SJCRH30 (cell line): ENCODE data around the gene TXNL4B. TPM values are rescaled to one million over a fixed set of nuclear protein-coding genes. Genes with fewer than 3 reads are reported as not detected.

Source experiments
- DNase-seq, 2 experiments: peaks; one replicate each; pipeline ENCODE4 v3.0.0-alpha.2; 2015 to 2020
- H3K27ac ChIP-seq: fragments of 250-450 bp; sonication (Bioruptor Pico); 2 replicates; pipeline ENCODE4 v1.5.1; 2020; ENCODE audit warnings: mild to moderate bottlenecking, moderate library complexity
- H3K27me3 ChIP-seq: fragments of 250-450 bp; sonication (Bioruptor Pico); 2 replicates; pipeline ENCODE4 v1.5.1; 2020; ENCODE audit warnings: mild to moderate bottlenecking, moderate library complexity
- H3K36me3 ChIP-seq: fragments of 250-450 bp; sonication (Bioruptor Pico); 2 replicates; pipeline ENCODE4 v1.5.1; 2020; ENCODE audit warnings: mild to moderate bottlenecking, moderate library complexity
- H3K4me1 ChIP-seq: fragments of 250-450 bp; sonication (Bioruptor Pico); 2 replicates; pipeline ENCODE4 v1.5.1; 2020; ENCODE audit warnings: mild to moderate bottlenecking, moderate library complexity
- H3K4me3 ChIP-seq: fragments of 250-450 bp; sonication (Bioruptor Pico); 2 replicates; pipeline ENCODE4 v1.5.1; 2020; ENCODE audit warnings: mild to moderate bottlenecking, moderate library complexity
- H3K9me3 ChIP-seq: fragments of 250-450 bp; sonication (Bioruptor Pico); replicated peaks from 2 replicates; pipeline ENCODE4 v1.5.1; 2020; ENCODE audit warnings: mild to moderate bottlenecking, moderate library complexity
- total RNA-seq: library from RNA; depleted of rRNA; stranded (reverse); fragments of >200 nt; shearing (Covaris generic); gene quantifications from 2 replicates; pipeline ENCODE4 v1.2.3, GENCODE V29; 2014; rRNA removed

Gene TXNL4B
- total RNA-seq = 12.7 and 13.1 TPM in 2 replicates

DNA sequence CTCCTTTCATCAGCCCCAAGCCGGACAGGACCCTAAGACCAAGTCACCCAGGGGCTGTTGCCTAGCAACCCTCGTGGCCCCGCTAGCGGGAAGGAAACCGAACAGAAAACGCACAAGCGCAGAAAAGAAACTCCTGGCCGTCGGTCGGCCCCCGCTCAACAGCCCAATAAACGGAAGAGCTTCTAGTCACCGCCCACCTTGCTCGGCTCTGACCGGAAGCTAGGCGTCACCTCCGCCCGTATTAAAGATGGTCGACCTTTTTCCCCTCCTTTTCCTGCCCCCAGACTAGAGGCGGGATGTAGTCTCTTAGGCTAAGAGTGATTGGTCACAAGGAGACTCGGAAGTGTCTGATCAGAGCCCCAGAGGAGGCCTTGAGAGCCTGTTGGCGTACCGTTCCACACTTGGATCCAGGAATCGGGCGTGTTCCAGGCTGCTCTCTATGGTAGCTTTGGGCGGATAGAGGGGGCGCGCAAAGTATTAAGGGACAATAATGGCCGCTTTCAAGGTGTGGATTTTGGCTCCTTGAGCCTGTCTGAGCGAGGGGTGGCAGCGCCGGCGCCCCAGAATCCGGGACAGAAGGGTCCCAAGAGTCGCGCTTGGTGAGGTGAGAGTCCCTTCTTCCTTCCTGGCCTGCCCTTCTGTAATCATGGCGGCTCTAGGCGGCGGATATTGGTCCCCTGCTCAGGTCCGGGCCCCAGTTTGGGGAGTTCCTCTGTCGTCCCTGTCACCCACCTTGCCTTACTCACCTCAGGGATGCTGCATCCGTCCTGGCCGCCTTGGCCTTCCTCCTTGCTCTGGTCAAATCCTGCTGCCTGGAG lies at the start of gene TXNL4B, which contains the start of gene DHX38:
TXNL4B (minus strand) TSS at position 173 of the 818 bp plus-strand sequence. CDS start 2,871 bp downstream, outside the sequence.
DHX38 (plus strand) TSS at position 400 of the 818 bp plus-strand sequence. CDS start 2,311 bp downstream, outside the sequence.
- peak; percentile 93 to 96 for DNase-seq
- peaks cover 8% of the 10 kb centered on the region; the same call in 1 of the 2 replicates for H3K36me3 ChIP-seq
- H3K4me3 ChIP-seq = peak within 1 kb of the TSS; percentile 90
- H3K27ac ChIP-seq = peak within 1 kb of the TSS; percentile 77
- 0 out of 2 replicates have a peak, but pooled peaks cover 3% of the 10 kb centered on the region for H3K4me1 ChIP-seq
- no peaks in the 10 kb centered on the region for H3K9me3 ChIP-seq
- no peaks in the 10 kb centered on the region for H3K27me3 ChIP-seq

DNA sequence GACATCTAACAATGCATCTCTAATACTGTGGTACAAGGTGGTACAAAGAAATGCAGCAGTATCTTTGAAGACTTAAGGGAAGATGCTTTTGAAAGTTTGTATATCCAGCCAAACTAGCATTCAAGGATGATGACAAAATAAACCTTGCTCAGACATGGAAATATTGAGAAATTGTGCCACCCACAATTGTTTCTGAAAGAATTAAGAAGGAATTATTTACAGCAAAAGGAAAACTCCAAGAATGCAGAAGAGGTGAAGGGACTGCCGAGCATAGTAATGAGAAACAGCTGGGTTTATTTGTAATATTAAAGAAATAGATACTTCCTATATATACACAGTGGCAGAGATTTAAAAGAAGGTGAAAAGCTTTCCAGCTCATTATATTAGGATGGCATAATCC lies 49.1 kb upstream of the TXNL4B start:
- Histone ChIP-seq H3K4me3 (no peak overlapping the region), H3K4me1 (no peaks in the 10 kb centered on the region), H3K27ac (no peak overlapping the region), H3K9me3 (no peaks in the 10 kb centered on the region), H3K36me3 (no peaks in the 10 kb centered on the region), H3K27me3 (no peaks in the 10 kb centered on the region)
- no peak for DNase-seq

DNA sequence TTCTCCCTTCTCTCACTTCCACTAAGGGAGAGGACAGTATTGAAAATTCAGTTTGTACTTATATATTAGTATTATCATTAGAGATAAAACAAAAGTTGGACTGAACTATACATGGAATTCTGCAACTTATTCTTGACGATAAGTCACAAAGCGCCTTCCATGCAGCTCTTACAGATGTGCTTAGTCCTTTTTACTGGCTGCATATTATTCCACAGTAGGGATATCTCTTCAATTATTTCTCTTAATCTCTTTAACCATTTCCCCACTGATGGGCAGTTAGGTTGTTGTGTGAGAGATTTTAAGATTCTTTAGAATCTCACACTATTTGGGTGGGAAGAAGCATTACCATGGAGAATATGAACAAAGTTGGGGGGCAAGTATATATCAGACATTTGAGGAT lies 46.5 kb upstream of the TXNL4B start:
- H3K27ac ChIP-seq = no peak overlapping the region
- no peaks in the 10 kb centered on the region for H3K27me3 ChIP-seq
- H3K4me3 ChIP-seq = no peak overlapping the region
- no peaks in the 10 kb centered on the region for H3K4me1 ChIP-seq
- DNase-seq = no peak
- H3K9me3 ChIP-seq = no peaks in the 10 kb centered on the region
- H3K36me3 ChIP-seq = no peaks in the 10 kb centered on the region

DNA sequence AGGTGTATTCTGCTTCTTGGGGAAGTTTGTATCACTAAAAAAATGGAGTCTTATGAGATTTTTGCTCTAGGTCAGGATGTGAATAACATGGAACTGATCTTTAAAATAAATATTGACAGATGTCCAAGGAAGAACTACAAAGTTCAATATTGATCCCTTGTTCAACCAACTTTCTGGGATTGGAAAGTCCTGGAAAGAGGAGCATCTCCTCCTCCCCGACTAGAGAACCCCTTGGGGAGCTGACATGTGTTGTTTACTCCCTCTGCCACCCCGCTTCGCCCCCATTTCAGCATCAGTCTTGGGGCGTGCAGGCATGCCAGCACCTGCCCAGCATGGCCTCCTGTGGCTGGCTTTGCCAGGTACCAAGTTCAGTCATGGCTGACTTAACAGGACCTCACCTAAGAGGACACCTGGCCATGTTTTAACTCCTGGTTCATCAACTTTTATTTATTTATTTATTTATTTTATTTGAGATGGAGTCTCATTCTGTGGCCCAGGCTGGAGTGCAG lies 44.7 kb upstream of the TXNL4B start:
- Histone ChIP-seq H3K4me1 (no peaks in the 10 kb centered on the region), H3K36me3 (no peaks in the 10 kb centered on the region), H3K27me3 (no peaks in the 10 kb centered on the region), H3K4me3 (no peak overlapping the region), H3K27ac (no peak overlapping the region), H3K9me3 (no peaks in the 10 kb centered on the region)
- DNase-seq = no peak

DNA sequence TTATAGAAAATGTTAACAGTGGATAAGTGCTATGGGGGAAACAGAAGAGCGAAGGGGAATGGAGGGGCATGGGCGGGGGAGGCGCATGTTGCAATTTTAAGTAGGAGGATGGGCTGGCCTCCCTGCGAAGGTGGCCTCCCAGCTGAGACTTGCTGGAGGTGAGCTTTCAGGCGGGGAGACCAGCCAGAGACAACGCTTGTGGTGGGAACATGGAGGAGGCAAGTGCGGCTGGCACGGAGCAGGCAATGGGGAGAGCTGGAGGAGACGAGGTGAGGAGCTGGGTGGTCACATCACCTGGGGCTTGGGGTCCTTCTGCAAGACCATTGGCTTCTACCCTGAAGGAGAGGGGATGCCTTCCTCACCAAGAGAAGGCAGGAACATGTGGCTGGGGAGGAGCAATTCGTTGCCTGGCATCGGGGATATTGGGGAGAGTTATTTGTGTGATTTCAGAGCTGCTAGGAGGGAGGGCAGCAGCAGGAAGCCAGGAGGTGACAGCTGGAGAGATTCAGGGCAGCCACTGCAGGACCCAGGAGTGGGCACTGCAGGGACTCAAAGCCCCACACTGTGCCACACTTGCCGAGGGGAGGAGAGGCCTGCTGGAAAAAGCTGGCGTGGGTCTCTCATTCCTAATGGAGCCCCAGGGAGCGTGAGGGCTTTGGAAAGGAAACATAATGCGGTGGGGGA lies 44.1 kb upstream of the TXNL4B start:
- Histone ChIP-seq H3K36me3 (no peaks in the 10 kb centered on the region), H3K27me3 (no peaks in the 10 kb centered on the region), H3K9me3 (no peaks in the 10 kb centered on the region), H3K27ac (no peak overlapping the region), H3K4me3 (no peak overlapping the region), H3K4me1 (no peaks in the 10 kb centered on the region)
- no peak for DNase-seq

DNA sequence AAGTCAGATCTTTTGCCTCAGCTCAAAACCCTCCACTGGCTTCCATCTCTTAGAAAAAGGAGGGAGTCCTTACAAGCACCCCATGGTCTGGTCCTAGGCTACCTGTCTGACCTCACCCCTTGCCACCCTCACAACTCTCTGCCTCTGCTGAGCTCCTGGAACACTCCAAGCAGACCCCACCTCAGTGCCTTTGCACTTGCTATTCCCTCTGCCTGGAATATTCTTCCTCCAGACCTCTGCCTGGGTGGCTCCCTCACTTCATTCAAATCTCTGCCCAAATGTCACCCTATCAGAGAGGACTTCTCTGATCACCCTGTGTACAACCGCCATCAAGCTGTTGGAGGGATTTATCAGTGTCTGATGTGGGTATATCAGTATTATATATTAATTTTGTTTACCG lies 41.1 kb upstream of the TXNL4B start:
- Histone ChIP-seq H3K27me3 (no peaks in the 10 kb centered on the region), H3K4me3 (no peak overlapping the region), H3K9me3 (no peaks in the 10 kb centered on the region), H3K4me1 (no peaks in the 10 kb centered on the region), H3K27ac (no peak overlapping the region), H3K36me3 (no peaks in the 10 kb centered on the region)
- DNase-seq = no peak

DNA sequence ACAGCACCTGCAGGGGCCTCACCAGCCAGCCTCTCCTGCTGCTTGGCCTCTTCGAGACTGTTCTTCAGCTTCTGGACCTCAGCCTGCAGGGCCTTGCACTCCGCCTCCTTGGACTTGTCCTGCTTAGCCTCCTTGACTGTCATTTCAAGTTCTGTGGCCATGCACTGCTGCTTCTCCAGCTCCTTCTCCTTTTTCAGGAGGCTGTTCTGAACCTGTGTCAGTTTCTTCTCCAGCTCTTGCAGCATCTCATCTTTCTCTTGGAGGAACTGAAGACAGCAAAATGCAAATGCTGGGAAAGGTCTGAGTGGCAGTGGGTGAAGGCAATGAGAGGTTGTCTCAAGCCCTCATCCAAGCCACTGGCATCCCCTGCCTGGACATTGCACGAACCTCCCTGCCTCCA lies 39.3 kb upstream of the TXNL4B start:
- Histone ChIP-seq H3K27ac (no peak overlapping the region), H3K4me3 (no peak overlapping the region), H3K27me3 (no peaks in the 10 kb centered on the region), H3K9me3 (no peaks in the 10 kb centered on the region), H3K4me1 (no peaks in the 10 kb centered on the region), H3K36me3 (no peaks in the 10 kb centered on the region)
- DNase-seq = no peak

DNA sequence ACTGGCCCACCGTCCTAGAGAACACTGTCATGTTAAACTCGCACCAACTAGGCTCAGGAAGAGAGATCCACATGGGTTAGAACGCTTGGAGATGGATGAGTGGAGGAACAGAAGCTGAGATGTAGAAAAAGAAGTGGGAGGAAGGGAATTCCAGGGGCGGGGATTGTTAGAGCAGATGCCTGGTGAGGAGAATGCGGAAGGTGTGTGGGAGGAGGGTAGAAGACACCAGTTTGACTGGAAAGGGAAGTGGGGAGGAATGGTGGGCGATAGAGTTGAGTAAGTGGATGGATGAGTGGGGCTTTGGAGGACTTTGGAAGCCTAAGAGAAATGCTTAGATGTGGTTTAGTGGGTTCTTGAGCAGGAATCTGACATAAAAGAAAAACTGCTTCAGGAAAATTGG lies 37.6 kb upstream of the TXNL4B start:
- Histone ChIP-seq H3K4me3 (no peak overlapping the region), H3K36me3 (no peaks in the 10 kb centered on the region), H3K27ac (no peak overlapping the region), H3K4me1 (no peaks in the 10 kb centered on the region), H3K27me3 (no peaks in the 10 kb centered on the region), H3K9me3 (no peaks in the 10 kb centered on the region)
- no peak for DNase-seq

DNA sequence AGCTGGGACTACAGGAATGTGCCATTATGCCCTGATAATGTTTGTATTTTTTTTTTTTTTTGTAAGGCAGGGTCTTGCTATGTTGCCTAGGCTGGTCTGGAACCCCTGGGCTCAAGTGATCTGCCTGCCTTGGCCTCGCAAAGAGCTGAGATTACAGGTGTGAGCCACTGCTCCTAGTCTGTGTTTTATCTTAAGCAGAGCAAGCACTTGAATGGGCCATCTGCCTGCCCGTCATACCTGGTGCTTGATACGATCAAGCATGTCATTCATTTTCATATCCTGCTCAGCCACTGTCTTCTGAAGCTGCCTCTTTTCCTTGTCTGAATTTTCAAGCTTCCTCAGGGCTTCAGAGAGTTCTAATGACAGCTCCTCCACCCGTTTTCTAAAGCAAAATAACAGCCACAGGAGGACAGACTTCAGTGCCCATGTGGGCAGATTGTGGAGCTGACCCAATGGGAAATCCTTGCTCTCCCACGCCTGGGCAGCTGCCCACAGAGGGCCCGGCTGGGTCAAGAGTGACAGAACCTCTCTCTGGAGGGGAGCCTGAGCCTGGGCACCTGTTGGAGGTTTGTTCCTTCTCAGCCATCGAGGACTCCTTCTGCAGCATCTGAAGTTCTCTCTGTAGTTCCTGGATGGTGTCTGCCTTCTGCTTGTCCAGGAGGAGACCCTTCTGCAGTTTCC lies 36.7 kb upstream of the TXNL4B start:
- H3K27me3 ChIP-seq = no peaks in the 10 kb centered on the region
- no peak overlapping the region for H3K27ac ChIP-seq
- DNase-seq = no peak
- H3K4me3 ChIP-seq = no peak overlapping the region
- H3K4me1 ChIP-seq = no peaks in the 10 kb centered on the region
- no peaks in the 10 kb centered on the region for H3K9me3 ChIP-seq
- H3K36me3 ChIP-seq = no peaks in the 10 kb centered on the region

DNA sequence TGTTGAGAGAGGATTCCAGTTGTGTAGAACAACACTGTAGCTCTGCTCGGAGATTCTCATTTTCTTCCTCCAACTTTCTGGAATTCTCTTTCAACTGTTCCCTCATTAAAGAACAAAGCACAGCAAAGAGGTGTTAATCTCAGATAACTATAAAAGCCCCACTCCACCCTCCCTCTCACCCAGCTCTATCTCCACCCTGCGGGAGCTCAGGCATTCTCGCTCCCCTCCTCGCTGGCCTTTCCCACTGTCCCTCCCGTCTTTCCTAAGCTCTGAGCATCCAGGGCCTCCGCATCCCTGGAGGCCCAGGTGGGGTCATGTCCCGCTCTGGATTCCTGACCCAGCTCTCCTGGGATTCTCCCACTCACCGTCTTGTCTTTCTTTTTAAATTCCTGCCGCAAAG lies 35.3 kb upstream of the TXNL4B start:
- H3K4me1 ChIP-seq = no peaks in the 10 kb centered on the region
- H3K4me3 ChIP-seq = no peak overlapping the region
- no peaks in the 10 kb centered on the region for H3K27me3 ChIP-seq
- no peaks in the 10 kb centered on the region for H3K9me3 ChIP-seq
- DNase-seq = no peak
- no peaks in the 10 kb centered on the region for H3K36me3 ChIP-seq
- H3K27ac ChIP-seq = no peak overlapping the region

DNA sequence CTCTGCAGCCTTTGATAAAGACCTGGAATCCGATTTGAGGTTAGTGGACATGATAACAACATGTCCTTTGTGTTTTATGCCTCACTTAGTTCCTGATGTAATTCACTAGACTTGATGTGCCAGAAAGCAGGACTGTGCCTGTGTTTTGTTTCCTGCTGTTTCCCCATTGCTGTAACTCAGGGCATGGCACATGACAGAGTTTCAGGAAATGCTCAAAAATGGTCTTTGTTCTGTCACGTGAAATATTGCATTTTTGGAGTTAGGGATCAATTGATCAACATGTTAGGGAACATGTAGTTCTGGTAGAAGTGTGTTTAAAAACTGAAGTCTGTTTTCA lies 33.0 kb upstream of the TXNL4B start:
- Histone ChIP-seq H3K9me3 (no peaks in the 10 kb centered on the region), H3K4me1 (no peaks in the 10 kb centered on the region), H3K36me3 (no peaks in the 10 kb centered on the region), H3K27me3 (no peaks in the 10 kb centered on the region), H3K4me3 (no peak overlapping the region), H3K27ac (no peak overlapping the region)
- no peak for DNase-seq

DNA sequence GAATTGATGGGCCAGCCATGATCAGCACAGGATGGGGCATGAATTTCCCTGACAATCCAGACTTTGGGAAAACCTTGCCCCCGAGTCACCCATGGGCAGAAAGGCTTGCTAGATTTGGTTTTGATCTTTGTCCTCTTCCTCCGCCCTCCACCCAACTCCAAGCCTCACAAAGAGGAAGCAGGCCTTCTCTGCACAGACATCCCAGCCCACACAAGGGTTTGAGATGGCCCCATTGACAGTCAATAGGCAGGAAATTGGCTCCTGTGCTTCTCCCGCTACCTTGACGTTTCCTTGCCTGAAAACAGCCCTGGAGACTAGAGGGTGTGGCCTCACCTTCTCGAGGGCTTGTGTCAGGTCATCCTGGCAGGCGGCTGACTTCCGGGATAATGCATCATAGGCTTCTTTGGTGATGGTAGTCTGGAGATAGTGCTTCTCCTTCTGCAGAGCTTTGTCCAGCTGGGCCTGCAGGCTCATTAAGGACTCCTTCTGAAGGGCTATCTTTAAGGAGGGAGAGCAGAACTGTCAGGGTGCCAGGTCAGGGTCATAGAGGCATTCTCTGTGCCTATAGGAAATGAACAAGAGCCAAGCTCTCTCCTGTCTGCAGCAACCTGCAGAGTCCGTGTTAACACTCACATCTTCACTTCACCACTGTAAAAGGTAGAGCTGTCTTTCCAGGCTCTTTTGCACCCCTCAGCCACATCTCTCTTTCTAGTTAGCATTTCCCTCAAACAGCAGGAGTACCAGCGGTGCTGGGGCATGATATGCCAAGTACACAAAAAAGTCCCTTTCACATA lies 32.4 kb upstream of the TXNL4B start:
- Histone ChIP-seq H3K4me1 (no peaks in the 10 kb centered on the region), H3K27ac (no peak overlapping the region), H3K27me3 (no peaks in the 10 kb centered on the region), H3K9me3 (no peaks in the 10 kb centered on the region), H3K36me3 (no peaks in the 10 kb centered on the region), H3K4me3 (no peak overlapping the region)
- DNase-seq = no peak

DNA sequence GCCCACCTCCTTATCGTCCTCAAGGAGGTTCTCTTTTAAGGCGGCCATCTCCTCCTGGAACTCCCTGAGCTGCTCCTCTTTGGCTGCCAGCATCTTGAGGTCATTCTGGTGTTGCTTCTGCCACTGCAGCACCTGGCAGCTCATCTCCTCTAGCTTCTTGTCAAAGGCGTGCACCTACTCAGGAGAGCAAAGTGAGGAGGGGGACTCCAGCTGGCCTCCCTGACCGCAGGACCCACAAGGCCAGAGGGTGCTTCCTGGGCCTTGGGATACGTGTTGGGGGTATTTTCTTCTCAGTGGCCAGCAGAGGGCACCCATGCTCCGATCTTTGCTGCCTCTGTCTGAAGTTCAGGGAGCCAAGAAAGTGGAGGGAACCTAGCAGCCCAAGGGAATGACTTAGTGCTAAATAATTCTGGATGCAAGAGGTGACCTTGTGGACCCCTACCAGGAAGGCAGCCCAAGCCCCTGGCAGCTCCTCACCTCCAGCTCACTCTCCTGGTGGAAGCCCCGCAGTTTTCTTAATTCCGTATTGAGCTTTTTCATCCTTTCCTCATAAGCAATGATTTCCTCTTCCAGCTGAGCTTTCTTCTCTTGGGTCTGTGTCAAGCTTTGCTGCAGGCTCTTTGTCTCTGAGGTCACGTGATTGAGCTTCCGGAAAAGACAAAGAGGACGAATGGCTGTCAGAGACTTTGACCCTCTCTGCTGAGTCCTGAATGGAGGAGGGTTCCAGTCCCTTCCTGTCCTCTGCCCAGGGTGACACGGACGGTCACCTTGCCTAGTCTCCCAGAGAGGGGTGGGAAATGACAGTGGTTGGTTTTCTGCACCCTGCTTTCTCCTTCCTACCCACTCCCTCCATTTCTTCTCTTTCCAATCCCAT lies 31.6 kb upstream of the TXNL4B start:
- H3K4me1 ChIP-seq = no peaks in the 10 kb centered on the region
- no peaks in the 10 kb centered on the region for H3K27me3 ChIP-seq
- H3K27ac ChIP-seq = no peak overlapping the region
- H3K9me3 ChIP-seq = no peaks in the 10 kb centered on the region
- DNase-seq = peak; percentile 45 to 81
- no peaks in the 10 kb centered on the region for H3K36me3 ChIP-seq
- H3K4me3 ChIP-seq = no peak overlapping the region

DNA sequence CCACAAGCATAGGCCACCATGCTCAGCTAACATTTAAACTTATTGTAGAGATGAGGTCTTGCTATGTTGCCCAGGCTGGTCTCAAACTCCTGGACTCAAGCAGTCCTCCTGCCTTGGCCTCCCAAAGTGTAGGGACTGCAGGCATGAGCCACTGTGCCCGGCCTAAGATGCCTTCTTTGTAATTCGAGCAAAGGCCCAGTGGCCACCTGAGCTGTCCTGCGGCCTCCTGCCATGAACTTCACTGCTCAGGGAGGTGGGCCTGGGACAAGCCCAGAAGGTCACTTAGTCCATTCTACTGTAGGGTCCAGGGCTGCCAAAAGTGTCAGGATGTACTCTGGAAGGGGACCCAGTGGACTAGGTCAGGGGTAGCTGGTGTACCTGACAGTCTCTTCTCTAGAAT lies 30.7 kb upstream of the TXNL4B start:
- no peaks in the 10 kb centered on the region for H3K4me1 ChIP-seq
- DNase-seq = no peak

More for the DNA sequence above, 30.7 kb upstream of the TXNL4B start:
- no peaks in the 10 kb centered on the region for H3K27me3 ChIP-seq
- H3K9me3 ChIP-seq = no peaks in the 10 kb centered on the region
- no peak overlapping the region for H3K4me3 ChIP-seq
- H3K27ac ChIP-seq = no peak overlapping the region
- H3K36me3 ChIP-seq = no peaks in the 10 kb centered on the region
